HEK293 (cell line): ENCODE measurements around the gene ANXA7.

Experiments used
- YY1 ChIP-seq: fragments of 450-650 bp; formaldehyde crosslinking; IDR thresholded peaks from 2 replicates; pipeline ENCODE4 v1.5.1; 2018; ENCODE audit warnings: missing biosample characterization, missing genetic modification characterization
- ZNF629 ChIP-seq: fragments of 450-650 bp; formaldehyde crosslinking; IDR thresholded peaks from 2 replicates; pipeline ENCODE4 v1.5.1; 2017; ENCODE audit warnings: missing biosample characterization, missing genetic modification characterization
- TF ChIP-seq, protein P1 (sequence below): fragments of 450-650 bp; formaldehyde crosslinking; IDR thresholded peaks from 2 replicates; pipeline ENCODE4 v1.5.1; 2016; ENCODE audit warnings: missing biosample characterization, missing genetic modification characterization
- TF ChIP-seq, protein P2 (sequence below): fragments of 450-650 bp; formaldehyde crosslinking; IDR thresholded peaks from 2 replicates; pipeline ENCODE4 v1.5.1; 2016; ENCODE audit warnings: missing biosample characterization, missing genetic modification characterization, low read depth

DNA sequence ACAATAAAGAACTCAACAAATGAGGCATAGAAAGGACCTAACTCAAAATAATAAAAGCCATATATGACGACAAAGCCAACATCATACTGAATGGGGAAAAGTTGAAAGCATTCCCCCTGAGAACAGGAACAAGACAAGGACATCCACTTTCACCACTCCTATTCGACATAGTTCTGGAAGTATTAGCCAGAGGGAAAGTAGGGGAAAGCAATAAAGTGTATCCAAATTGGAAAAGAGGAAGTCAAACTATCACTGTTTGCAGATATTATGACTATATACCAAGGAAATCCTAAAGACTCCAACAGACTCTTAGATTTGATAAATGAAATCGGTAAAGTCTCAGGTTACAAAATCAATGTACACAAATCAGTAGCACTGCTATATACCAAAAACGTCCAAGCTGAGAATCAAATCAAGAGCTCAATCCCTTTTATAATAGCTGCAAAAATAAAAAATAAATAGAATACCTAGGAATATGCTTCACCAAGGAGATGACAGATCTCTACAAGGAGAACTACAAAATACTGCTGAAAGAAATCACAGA lies 4.8 kb downstream of the ANXA7 start:
- TF ChIP-seq, protein P1, sequence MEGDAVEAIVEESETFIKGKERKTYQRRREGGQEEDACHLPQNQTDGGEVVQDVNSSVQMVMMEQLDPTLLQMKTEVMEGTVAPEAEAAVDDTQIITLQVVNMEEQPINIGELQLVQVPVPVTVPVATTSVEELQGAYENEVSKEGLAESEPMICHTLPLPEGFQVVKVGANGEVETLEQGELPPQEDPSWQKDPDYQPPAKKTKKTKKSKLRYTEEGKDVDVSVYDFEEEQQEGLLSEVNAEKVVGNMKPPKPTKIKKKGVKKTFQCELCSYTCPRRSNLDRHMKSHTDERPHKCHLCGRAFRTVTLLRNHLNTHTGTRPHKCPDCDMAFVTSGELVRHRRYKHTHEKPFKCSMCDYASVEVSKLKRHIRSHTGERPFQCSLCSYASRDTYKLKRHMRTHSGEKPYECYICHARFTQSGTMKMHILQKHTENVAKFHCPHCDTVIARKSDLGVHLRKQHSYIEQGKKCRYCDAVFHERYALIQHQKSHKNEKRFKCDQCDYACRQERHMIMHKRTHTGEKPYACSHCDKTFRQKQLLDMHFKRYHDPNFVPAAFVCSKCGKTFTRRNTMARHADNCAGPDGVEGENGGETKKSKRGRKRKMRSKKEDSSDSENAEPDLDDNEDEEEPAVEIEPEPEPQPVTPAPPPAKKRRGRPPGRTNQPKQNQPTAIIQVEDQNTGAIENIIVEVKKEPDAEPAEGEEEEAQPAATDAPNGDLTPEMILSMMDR (tag by site-specific recombination): no peak
- TF ChIP-seq YY1 (no peak), ZNF629 (tag by site-specific recombination) (no peak)
- TF ChIP-seq, protein P2, sequence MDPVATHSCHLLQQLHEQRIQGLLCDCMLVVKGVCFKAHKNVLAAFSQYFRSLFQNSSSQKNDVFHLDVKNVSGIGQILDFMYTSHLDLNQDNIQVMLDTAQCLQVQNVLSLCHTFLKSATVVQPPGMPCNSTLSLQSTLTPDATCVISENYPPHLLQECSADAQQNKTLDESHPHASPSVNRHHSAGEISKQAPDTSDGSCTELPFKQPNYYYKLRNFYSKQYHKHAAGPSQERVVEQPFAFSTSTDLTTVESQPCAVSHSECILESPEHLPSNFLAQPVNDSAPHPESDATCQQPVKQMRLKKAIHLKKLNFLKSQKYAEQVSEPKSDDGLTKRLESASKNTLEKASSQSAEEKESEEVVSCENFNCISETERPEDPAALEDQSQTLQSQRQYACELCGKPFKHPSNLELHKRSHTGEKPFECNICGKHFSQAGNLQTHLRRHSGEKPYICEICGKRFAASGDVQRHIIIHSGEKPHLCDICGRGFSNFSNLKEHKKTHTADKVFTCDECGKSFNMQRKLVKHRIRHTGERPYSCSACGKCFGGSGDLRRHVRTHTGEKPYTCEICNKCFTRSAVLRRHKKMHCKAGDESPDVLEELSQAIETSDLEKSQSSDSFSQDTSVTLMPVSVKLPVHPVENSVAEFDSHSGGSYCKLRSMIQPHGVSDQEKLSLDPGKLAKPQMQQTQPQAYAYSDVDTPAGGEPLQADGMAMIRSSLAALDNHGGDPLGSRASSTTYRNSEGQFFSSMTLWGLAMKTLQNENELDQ (tag by site-specific recombination): no peak
